Measurements from ENCODE around the gene NRN1.

GRCh38 chr6:5989141-5989723 lies 17.5 kb downstream of the NRN1 start:
- TF ChIP-seq POLR2A (IDR thresholded peaks at IDR 0.05; ENCODE audit: low read depth, low read length) (no peak), POLR2AphosphoS5 (IDR thresholded peaks at IDR 0.05; ENCODE audit: low read depth, low read length) (no peak)

All from GM12892 (cell line).